K562 (cell line): ENCODE measurements around the gene CPPED1.

ENCODE experiments used
- BCL6 ChIP-seq: fragments of 250-450 bp; sonication (Bioruptor Pico); IDR thresholded peaks from 2 replicates; pipeline ENCODE4 v1.4.0; 2020
- CTCF ChIP-seq, 3 experiments: IDR thresholded peaks in 2 of 3; conservative IDR thresholded peaks in 1 of 3; 2 replicates each; pipeline ENCODE4 v1.5.1; 2011 to 2012; ENCODE audit warnings: low read length in 3 of 3, mild to moderate bottlenecking in 3 of 3, control low read depth in 2 of 3, improper control_type of control experiment in 1 of 3, inconsistent platforms in 1 of 3, low read depth in 1 of 3, mixed read lengths in 1 of 3, moderate library complexity in 1 of 3; ENCODE audit not compliant: insufficient read depth in 2 of 3
- HNRNPH1 ChIP-seq: fragments of 200-400 bp; formaldehyde crosslinking; optimal IDR thresholded peaks from 2 replicates; pipeline ENCODE3; 2017; ENCODE audit warnings: low read depth, mild to moderate bottlenecking, low read length, moderate library complexity
- JUN ChIP-seq, 2 experiments: sonication (generic) in 1 of 2; formaldehyde crosslinking in 1 of 2; IDR thresholded peaks; 2 replicates each; pipeline versions ENCODE4 v1.6.1 to v1.8.0; 2012 to 2022; ENCODE audit warnings: borderline replicate concordance in 2 of 2, mild to moderate bottlenecking in 2 of 2, improper control_type of control experiment in 1 of 2, low read depth in 1 of 2, low read length in 1 of 2, missing genetic modification reagents in 1 of 2
- MCM3 ChIP-seq: fragments of 450-650 bp; IDR thresholded peaks from 2 replicates; pipeline ENCODE4 v1.6.1; 2016
- POLR2A ChIP-seq: fragments of 450-650 bp; conservative IDR thresholded peaks from 2 replicates; pipeline ENCODE4 v1.6.1; 2016
- POLR2AphosphoS5 ChIP-seq: IDR thresholded peaks from 2 replicates; pipeline ENCODE4 v1.6.1; 2011; ENCODE audit warnings: mild to moderate bottlenecking, low read depth, low read length, moderate library complexity; ENCODE audit not compliant: control insufficient read depth, insufficient read depth
- ZNF12 ChIP-seq: sonication (generic); formaldehyde crosslinking; IDR thresholded peaks from 2 replicates; pipeline ENCODE4 v1.4.0; 2020; ENCODE audit warnings: mild to moderate bottlenecking, missing genetic modification reagents
- ZNF3 ChIP-seq: fragments of 250-450 bp; sonication (Bioruptor Pico); IDR thresholded peaks from 2 replicates; pipeline ENCODE4 v1.5.0; 2021; ENCODE audit warnings: mild to moderate bottlenecking, moderate library complexity

- no peak for TF ChIP-seq BCL6 (CRISPR knock-in tag)
- no peak for TF ChIP-seq MCM3
- no peak for TF ChIP-seq CTCF (IDR thresholded peaks at IDR 0.05 in 2 of 3, conservative IDR thresholded peaks at IDR 0.05 in 1 of 3; ENCODE audit: insufficient read depth in 2 of 3, low read depth in 1 of 3, low read length in 3 of 3)
- no peak for TF ChIP-seq POLR2A
- TF ChIP-seq ZNF12 (CRISPR knock-in tag): no peak
- no peak for TF ChIP-seq POLR2AphosphoS5
- TF ChIP-seq JUN (IDR thresholded peaks at IDR 0.05; ENCODE audit: borderline replicate concordance, low read depth, low read length): no peak
- no peak for TF ChIP-seq JUN (CRISPR knock-in tag; IDR thresholded peaks at IDR 0.05; ENCODE audit: borderline replicate concordance)
- no peak for TF ChIP-seq HNRNPH1
- TF ChIP-seq ZNF3 (CRISPR knock-in tag): no peak
Observed at GRCh38 chr16:12664164-12664733, 139.4 kb downstream of the CPPED1 start.
